HG03066 (cell line): ENCODE data around the gene TAGLN2.

ENCODE experiments used
- ATAC-seq: cut with Tn5 transposase; IDR thresholded peaks from one replicate; pipeline ENCODE4 v1.9.1; 2021; ENCODE audit warnings: low read depth; ENCODE audit not compliant: unreplicated experiment

Gene TAGLN2

DNA sequence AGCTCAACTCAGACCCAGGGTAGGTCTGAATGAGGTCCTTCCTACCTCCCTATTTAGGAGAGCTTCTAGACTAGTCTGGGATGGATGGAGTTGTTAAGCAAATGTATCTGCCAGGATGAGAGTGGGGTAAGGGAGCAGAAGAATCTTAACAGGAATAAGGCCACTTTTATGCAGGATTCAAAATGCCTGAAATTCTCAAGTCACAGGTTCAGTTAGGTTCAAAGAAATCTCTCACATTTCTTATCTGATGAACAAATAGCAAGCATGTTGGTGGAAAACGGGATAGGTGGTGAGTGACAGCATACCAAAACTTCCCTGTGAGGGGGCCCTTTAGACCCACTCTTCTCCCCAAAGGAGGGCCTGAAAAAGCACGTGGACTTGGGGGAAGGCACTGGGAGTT, 25.7 kb upstream of the TAGLN2 start:
- no peak for ATAC-seq

- ATAC-seq, result no peak
These were observed 24.7 kb upstream of the TAGLN2 start for GRCh38 chr1:159949981-159950381.

GRCh38 chr1:159949123-159949522, 23.8 kb upstream of the TAGLN2 start:
- ATAC-seq, result no peak

DNA sequence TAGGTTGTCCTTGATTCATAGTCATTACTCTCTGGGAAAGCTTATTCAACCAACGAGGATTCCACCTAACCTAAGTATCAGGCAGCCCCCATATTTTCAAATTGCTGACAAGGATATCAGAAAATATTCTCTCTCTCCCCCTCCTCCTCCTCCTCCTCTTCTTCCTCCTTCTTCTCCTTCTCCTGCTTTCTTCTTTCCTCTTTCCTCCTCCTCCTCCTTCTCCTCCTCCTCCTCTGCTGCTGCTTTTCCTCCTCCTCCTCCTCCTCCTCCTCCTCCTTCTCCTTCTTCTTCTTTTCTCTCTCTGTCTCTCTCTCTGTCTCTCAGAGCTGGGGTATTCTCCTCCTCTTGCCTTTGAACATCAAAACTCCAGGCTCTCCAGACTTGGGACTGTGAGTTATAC, 22.6 kb upstream of the TAGLN2 start:
- ATAC-seq, result no peak

DNA sequence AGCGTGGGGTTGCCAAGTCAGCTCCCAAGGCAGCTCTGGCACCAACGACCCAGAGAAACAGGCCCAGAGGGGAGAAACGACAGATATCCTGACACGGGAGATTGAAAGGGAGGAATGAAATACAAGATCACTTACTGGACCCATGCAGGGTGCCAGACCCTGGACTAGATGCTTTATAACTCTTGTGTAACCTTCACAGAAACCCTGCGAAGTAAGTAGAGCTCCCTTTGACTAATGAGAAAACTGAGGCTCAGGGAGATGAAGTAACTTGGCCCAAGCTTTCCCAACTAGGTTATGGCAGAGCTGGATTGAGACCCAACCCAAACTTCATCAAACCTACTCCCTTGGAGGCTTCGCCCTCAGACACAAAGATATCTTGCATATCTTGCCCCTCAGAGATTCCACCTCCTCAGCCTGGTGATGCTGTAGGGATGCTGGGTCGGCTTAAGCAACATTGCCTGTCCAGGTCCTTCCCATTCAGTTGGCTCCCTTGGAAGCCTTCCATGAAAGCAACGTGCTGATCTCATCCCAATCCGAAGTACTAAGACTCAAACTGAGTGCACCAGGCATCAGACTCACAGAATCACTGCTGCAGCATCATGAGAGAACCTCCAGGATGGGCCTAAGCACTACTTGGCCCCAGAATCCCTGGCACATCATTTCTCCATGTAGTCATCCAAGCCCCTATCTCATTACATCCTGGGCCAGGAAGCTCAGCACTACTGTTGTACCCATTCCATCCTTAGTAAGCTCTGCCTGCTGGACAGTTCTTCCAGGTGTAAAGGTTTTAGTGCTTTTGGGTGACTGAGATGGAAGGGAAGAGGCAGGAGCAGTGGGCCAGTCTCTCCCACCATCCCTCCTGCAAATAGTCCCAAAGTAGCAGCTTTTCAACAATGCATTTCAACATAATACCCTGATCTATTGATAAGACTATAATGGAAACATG, 21.2 kb upstream of the TAGLN2 start:
- ATAC-seq, result no peak

DNA sequence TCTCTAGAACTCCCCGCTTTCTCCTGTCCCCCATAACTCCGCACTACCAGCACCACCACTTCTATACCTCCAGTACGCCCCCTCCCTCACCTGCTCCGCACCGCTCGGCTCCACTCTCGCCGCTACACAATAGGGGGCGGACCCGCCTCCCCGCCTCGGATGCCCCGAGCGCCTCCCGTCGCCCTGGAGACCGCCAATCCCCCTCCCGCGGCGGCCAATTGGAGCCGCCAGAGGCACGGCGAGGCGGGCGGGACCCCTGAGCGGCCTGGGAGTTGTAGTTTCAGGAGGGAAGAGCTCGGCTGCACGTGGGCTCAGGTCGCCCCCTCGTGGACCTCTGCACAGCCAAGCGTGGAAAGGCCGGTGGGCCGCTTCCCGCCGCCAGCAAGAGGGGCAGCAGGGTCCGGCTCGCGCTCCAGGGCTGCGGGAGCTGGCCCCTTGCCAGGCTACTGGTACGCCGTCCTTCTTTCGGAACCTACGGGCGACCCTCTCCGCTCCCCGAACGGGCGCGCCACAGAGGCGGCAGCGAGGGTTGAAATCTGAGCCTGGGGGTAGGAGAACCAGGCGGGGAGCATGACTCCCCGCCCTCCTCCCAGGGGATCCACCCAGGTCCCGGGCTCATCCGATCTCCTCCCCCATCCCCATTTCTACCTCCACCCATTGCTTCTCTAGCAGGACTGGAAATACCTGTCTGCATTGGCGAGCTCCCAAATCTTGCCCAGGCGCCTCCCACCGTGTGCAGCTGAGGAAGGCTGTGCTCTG, 20.4 kb upstream of the TAGLN2 start, which contains the start of gene IGSF9:
TSS of gene IGSF9 (minus strand) at position 131 of the 759 bp plus-strand sequence. CDS start 2,159 bp downstream, outside the sequence.
- no peak for ATAC-seq

- no peak for ATAC-seq
These were observed 19.5 kb upstream of the TAGLN2 start for GRCh38 chr1:159944623-159945455.

DNA sequence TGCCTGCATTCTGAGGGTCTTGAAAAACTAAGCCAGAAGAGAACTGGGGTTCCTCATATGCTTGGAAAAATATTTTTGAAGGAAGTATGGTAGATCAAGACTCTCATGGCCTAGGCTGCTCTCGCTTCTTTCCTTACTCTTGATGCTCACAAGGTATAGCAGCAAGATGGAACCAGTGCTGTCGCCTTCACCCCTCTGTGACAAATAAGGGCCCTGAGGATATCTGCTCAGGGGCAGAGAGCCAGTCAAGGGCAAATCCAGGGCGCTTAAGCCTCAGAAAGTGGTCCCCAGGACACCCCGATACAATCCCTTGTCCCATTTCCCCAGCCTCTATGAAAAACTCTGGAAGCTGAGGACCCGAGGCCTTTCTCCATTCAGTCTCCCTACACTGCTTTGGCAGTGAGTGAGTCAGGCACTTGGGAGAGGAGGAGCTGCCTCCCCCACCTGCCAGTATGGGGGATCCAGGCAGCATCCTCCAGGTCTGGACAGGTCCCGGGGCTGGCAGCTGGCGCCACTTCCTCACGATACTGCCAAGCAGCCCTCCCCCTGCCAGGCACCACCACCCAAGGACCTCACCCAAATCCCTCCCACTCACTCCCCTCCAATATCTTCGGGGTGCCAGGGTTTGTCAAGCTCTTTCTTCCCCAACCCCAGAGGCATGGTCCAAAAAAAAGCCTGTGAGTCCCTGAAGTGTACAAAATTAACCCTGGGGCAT, 18.8 kb upstream of the TAGLN2 start:
- no peak for ATAC-seq

GRCh38 chr1:159943278-159943640, 18.0 kb upstream of the TAGLN2 start:
- no peak for ATAC-seq

DNA sequence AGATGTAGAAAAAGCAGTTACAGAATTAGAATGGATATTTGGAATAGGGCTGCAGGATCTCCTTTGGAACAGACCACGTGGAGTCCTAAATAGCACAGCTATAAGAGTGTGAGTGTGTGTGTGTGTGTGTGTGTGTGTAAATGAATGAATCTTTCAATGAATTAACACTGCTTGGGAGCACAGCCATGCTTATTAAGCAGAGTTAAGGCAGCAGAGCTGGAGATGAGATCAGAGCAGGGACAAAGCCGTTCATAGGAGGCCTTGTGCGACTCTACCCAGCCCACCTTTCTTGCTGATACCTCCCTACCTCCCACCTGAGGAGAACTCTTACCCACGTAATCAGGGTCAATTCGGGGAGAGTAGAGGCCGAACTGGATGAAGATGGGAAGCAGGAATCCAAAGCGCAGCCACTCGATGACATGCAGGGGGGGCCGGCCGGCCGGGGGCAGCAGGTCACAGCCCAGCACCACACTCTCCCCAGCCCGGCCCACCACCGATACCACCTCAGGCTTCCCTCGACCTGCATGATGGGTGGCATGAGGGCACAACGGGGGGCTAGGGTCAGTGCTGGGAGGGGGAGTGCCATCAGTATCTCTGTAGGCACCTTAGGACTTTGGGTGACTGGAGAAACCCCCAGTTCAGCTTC, 17.4 kb upstream of the TAGLN2 start:
- ATAC-seq, result no peak

GRCh38 chr1:159941591-159942560, 16.6 kb upstream of the TAGLN2 start:
- no peak for ATAC-seq

GRCh38 chr1:159941141-159941540, 15.8 kb upstream of the TAGLN2 start:
- ATAC-seq, result no peak

DNA sequence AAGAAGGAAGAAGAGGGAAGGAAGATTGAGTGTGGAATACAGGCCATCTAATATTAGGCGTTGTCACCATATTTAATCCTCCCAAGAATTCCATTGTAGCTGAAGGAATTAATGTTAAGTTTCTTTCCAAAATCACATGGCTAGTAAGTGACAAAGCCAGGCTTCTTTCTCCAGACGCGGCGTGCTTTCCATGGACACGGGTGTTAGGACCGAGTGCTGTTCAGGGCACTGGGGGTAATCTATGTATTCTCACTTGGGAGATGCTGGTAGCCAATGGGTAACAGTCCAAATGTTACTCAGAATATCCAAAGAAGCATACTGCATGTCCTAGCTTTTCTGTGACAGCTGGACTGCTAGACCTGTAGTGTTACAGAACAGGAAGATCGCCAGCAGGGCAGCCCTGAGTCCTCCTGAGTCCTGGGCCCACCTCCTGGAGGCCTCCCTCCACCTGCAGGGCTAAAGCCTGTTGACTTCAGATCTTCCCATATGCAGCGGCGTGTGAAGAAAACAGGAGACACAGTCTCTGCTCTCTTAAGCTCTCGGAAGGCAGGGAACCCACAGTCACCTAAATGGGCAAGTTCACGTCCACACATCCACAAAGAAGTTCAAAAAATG, 14.8 kb upstream of the TAGLN2 start:
- no peak for ATAC-seq

DNA sequence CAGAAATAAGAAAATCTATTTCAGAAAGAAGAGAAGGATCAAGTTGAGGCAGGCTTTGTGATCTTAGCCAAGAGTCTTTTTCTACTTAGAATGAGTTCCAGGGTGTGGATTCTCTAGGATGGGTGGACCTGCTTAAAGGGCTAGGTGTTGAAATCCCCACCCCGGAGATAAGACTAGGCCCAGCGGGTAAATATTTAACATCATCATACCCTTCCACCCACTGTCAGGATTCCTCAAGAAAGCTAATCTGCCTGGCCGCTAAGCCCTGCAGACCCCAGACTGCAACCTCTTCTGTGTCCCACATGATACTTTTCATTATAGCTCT, 14.3 kb upstream of the TAGLN2 start:
- ATAC-seq, result no peak

DNA sequence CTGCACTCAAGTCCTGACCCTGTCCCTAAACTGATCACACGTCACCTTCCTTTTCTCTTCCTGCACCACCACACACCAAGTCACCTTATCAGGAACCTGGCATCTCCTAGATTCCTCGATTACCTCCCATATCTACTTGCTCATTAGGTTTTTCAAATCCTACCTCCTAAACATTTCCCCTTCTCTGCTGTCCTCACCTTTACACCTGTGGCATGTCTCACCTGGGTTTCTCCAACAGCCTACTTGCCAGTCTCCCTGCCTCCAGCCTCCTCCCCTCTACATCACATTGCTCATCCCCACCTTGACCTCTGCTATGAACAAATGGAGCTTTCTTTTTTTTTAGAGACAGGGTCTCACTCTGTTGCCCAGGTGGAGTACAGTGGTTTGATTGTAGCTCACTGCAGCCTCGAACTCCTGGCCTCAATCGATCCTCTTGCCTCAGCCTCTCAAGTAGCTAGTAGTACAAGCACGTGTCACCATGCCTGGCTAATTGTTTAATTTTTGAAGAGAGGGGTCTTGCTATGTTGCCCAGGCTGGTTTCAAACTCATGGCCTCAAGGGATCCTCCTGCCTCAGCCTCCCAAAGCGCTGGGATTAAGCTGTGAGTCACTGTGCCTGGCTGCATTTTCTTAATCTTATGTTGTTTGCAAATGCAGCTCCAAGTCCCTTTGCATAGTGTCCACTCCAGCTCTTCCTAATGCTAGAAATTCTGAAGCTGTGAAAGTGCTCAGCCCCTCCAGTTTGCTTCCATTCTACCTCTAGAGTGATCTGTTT, 13.8 kb upstream of the TAGLN2 start:
- ATAC-seq, result no peak

- ATAC-seq, result no peak
These were observed 13.0 kb upstream of the TAGLN2 start for GRCh38 chr1:159938211-159938852.
